HG03575 (cell line): ENCODE results near the gene STK39.
A peak's percentile ranks its signal among the peaks of the same experiment; 100 is the strongest.

ENCODE experiments used
- ATAC-seq: cut with Tn5 transposase; IDR thresholded peaks from one replicate; pipeline ENCODE4 v1.9.1; 2021; ENCODE audit not compliant: unreplicated experiment, insufficient number of reproducible peaks, low FRiP score; ENCODE audit errors: extremely low read depth

STK39 gene

DNA sequence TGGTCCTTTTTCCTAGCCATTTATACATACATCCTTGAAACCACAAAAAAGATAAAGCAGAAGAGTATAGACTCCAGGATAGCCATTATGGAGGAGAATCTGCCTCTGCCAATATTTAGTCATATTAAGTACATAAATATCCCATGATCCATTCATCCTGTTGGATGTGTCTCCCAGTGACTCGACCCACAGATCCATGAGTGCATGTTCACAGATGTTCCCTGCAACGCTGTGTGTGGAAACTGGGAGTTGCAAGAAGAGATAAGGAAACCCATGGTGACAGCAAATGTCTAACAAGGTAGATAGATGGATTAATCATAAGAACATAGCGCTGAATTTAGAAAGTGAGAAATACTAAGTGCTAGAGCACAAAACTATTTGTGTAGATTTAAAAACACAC lies 34.5 kb downstream of the STK39 start:
- ATAC-seq = no peak

DNA sequence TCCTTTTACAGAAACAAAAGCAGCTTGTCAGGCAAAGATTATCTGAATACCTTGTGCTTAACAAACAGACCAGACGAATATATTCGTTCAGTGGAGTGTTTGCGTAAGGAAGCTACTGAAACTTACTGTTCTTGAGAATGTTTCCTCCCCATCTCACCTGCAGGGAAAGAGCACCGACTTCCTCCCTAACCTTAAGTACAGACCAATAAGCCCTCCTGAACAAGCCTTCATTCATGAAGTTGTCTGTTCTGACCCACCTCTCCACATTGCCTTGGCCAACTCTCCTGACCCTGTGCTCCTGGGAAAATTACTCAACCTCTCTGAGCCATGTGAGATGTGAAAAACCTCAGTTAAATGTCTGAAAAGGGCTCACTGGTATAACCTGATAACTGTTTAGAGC lies 35.2 kb downstream of the STK39 start:
- ATAC-seq = no peak

DNA sequence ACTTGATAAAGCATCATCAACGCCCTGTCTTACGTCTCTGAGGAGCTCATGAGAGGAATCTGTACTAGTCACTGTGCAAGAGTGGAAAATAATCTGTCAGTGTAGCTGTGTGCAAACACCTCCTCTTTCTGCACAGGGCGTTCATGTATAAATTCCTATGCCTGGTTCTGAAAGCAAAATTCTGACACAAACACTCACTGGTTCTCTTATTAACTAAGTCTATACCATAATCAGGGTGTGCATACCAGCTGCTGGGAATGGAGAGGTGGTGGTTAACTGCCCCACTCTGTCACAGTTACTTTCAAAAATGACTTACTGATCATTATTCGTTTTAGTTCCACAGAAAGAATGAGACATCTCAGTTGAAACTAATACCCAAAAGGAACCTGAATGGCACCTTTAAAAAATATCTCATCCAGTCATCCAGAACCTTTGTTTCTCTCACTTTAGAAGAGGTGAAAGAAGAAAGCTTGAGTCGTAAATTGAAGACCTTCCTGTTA lies 35.7 kb downstream of the STK39 start:
- ATAC-seq = peak; percentile 39

DNA sequence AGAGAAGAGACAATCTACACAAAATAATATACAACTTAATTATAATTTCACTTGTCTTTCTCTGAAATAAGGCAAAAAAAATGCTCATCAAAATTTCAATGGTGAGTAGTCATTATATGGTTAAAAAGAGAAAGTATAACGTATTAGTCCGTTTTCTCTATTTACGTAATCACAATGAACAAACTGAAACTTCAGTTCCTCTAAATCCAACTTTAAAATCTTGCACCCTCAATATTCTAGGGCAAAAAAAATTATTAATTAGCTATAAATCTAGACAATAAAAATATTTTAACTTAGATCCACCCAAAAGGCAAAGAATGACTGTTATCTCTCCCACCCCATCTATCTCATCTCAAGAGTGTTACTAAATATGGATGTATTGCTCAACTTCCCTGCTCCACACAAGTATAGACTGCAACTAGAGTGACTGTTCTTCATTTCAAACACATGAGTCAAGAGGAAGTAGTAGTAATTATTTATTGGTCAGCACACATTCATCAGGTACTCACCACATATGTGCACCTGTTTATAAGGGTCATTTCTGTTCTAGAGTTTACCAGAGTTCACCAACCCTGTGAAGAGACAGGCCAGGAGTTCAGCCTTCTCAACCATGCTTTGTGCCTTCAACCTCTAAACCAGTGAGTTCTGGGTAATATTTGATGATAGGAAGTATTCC lies 36.4 kb downstream of the STK39 start:
- no peak for ATAC-seq

DNA sequence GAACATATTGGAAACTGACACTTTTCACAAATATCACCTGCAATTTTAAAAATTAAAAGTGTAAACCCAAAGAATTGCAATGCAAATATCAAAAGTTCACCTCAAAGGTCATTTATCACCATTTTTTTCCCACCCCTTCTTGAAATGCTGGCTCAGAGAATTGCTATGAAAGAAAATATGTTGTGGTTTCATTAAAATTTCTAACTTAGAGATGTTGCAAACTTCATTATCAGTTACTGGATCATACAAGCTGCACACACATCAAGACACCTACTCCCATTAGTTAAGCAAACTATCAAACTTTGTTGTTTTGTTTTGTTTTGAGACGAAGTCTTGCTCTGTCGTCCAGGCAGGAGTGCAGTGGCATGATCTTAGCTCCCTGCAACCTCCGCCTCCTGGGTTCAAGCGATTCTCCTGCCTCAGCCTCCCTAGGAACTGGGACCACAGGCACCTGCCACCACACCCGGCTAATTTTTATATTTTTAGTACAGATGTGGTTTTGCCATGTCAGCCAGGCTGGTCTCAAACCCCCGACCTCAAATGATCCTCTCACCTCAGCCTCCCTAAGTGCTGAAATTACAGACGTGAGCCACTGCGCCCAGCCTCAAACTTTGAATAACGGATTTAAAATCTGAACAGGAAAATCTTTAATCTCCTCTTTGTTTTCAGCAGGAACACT lies 37.0 kb downstream of the STK39 start:
- ATAC-seq = no peak

DNA sequence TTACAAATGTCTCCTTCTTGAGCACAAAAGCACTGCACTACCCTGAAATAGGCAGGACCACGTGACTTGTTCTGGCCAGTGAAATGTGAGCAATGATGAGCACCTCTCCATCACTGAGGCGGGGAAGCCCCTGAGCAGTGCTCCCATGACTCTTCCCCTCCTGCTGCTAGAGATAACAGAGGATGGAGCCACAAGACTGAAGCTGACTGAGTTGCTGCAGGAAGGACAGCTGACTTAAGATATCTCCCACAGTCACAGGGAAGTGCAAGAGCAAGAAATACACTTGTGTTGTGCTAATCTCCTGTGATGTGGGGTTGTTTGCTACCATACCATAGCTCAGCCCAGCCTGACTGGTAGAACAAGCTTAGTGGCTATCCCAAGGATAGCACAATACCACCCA lies 38.7 kb downstream of the STK39 start:
- no peak for ATAC-seq

DNA sequence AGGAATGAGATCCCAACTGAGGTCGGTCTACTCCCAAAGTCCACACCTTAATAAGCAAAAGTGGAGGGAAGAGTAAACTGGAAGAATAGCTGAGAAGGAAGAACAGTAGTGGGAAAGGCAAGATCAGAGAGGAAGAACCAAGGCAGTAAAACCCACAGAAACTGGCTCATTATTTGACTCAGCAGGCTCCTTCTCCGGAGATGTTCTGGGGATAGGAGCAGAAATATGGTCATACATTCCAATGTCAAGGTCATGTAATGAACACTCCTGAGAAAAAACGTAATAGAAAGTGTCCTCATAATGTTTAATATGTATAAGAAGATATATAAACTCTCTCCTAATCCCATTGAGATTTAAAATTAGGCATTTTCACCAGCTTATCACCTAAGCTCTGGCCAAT lies 39.5 kb downstream of the STK39 start:
- ATAC-seq = no peak

DNA sequence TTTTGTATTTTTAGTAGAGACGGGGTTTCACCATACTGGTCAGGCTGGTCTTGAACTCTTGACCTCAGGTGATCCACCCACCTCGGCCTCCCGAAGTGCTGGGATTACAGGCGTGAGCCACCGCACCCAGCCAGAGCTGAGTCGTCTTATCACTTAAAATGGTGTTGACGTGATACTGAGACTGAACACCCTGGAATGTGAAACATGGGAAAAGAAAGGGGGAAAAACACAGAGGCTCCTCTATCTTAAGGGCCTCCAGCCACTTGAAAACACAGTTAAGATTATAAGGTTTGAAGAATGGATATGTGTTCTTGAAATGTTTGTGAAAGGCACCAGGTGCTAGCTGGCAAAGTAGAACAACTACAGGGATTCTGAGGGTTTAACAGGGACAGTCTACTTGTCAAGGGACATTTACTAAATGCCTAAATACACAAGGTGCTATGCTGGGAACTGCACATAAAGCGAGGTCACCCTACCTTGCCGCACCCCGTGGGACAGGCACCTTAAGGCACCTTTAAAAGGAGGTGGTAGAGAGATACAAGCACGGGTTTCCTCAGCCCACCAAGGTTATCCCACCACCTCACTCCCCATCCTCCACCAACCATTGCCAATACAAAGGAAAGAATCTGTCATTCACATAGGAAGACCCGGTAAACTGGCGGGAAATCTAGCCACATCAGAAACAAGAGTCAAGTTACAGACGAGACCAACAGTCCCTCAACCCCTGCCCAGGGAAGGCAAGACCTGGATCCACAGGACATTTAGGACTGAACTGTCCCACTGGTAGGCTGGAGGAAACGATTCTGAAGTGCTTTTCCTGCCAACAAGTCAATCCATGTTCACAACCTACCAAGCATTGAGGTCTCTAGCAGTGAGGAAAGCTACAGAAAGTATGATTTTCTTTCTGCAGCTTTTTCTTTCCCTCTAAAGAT lies 43.4 kb downstream of the STK39 start:
- ATAC-seq = no peak

DNA sequence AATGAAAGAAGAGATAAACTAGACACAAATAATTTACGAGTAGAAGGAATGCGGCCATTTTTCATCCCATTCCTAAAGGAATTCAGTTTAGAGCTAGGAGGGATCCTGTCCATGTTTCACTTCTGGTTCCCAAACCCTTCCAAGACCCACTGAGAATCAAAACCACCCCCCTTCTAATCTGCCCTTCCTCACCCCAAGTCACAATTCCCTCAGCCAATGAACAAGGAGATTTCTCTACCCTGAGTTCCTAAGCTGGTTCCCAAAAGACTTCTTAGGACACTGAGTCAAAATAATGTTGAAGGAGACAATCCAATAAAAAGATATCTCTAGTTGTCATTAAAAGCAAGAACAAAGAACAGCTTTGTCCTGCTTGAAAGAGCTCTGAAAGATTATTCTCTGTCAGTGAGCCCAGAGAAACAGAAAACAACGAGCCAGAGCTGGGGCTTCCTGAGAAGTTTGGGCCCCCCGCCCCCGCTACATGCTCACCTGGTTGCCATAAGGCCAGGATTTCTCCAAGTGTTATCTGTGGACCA lies 45.7 kb downstream of the STK39 start:
- no peak for ATAC-seq

DNA sequence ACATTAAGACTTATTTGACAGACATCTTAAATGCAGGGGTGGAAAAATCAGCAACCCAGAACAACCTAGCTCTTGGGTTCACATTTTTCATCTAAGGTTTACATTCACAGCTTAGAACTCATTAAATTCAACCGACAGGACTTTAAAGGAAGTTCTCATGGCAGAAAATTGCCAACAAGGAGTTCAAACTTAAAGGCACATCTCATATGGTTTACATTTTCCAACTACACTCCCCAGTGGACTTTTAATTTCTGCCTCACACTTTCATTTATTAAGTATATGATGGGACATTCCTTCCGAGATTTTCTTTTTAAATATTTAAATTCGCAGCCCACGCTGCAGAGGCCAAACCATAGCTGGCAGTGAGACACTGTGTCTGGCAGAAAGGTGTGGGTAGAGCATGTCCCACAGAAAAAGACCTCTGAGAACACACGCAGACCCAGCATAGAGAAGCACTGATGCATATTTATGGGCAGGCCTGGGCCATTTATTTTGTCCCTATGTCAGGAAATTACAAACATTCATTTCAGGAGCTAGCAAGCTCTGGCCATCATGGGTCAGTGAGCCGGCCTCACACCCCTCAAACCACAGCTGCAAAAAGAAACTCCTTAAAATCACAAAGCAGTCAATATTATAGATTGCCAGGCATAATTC lies 46.3 kb downstream of the STK39 start:
- ATAC-seq = no peak

DNA sequence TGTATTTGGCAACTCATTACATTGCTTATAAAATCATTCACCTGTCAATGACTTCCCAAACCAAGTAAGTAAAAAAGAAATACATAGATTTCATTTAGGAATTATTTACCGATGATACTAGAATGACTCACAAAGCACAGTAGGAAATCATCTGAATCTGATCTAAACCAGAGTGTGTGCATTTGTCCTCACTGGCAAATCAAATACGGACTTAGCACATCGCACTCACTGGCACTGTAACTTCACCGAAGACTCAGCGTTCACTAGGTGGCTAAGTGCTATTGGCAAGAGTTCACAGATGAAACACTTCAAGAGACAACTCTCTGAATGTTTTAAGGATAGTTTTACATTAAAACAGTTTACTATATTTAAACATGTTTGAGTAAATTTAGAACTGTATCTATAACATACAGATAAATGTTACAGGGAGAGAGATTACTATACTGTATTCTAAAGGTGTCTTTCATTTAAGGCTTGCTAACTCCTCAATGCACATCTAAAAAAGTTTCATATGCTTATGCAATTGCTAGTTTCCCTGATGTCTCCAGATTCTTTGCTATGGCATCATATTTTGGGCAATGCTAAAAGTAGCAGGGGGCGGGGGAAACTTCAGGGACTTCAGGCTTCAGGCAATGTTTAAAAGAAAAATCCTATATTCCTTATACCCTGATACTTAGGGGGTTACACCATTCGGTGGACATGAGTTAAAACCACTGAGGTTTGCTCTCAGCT lies 48.8 kb downstream of the STK39 start:
- ATAC-seq = no peak

DNA sequence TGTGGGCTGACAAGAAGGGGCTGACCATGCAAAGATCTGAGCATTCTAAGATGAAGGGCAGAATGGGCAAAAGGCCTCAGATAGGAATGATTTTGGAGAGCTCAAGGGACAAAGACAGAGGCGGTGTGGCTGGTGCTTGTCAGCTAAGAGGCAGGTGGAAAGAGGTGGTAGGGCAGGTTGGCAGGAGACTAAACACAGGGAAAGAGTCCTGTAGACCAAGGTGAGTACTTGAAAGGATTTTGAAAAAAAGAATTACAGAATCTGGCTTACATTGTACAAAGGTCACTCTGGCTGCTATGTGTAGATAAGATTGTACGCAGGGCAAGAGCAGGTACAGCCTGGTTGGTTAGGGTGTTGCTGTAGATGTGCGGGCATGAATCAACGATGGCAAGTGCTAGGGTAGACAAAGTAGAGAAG lies 50.6 kb downstream of the STK39 start:
- no peak for ATAC-seq

DNA sequence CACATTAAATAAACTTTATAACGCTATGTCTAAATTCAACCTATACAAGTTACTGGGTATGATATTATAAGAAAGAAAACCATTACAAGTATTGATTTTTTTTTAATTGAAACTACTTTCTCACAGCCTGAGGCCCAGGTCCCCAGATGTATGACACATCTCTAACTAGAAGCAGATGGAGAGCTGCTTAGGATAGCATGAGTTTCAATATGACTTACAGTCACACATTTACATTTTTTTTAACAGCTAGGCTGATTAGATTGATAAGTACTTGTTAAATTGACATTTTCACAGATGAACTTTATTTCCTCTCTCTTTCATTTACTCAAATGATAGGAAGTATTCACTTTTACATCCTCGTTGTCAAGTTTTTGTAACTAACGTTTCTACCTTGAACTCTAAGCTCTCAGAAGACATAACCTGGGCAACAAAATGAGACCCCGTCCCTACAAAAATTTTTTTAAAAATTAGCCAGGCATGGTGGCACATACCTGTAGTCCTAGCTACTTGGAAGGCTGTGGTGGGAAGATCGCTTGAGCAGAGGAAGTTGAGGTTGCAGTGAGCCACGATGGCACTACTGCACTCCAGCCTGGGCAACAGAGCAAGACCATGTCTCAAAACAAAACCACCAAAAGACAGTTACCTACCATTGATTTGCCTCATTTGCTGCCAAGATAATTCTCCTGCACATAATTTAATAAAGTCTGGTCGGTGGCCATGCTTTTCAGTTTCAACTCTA lies 52.4 kb downstream of the STK39 start:
- ATAC-seq = peak; percentile 96

DNA sequence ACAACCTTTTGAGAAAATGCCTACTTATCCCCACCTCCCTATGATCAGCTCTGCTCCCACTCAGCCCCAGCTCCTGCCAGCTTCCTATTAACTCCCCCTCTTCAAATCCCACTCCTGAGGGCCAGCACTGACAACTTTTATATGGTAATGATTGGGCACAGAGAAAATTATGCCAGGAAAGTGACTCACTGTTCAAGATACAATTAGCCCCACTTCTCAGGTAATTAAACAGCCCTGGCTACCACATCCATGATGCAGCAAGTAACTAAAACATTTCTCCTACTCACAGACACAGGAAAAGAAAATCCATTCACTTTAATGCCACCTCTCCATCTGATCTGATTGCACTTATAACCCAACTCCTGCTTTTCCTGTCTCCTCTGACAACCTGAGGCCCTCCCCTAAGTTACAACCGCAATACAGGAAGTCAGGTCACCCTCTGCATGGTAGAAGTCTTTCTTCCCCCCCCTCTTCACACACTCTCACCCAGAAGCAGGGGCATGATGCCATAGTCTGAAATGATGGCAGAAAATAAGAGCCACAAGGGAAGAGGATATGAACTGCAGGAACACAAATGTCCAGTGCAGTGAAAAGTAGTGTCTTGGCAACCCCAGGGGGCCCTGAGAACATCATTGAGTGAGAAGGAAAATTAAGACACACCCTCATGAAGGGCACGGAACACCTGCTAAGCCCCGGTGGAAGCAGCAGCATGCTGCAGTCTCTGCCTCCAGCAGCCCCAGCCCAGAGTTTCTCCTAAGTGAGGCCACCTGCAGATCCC lies 54.4 kb downstream of the STK39 start:
- ATAC-seq = no peak

DNA sequence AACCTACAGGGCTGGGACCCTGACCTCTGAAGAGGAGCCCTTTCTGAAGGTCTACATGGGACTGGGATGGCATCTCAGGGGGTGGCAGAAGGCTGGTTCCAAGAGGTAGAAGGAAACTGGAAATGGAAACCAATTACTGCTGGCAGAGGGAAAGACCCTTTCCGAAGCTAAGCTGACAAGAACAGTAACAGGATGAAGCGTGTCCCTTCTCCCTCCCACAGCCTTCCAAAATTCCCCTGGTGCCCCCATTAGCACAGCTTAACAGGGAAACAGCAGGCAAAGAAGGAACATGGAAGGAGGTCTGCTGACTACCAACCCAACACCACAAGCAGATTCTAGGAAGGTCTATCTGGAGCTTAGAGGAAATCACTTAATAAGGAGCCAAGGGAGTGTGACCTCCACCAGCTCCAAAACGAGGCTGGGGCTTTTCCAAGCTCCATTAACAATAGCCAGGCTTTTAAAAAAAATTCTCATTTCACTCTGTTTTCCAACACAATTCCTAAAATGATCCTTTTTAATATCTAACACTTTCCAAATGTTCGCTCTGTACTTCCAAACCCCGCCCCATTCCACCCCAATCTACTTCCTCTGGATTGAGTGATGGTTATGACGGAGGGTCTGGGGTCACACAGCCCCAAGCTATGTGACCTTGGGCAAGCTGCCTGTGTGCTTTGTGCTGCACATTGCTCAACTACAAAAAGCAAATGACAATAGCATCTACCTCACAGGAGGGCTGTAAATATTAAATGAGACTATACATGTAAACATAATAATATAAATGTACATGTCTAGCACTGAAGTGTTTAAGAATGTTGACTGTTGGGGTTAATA lies 55.2 kb downstream of the STK39 start:
- ATAC-seq = no peak

DNA sequence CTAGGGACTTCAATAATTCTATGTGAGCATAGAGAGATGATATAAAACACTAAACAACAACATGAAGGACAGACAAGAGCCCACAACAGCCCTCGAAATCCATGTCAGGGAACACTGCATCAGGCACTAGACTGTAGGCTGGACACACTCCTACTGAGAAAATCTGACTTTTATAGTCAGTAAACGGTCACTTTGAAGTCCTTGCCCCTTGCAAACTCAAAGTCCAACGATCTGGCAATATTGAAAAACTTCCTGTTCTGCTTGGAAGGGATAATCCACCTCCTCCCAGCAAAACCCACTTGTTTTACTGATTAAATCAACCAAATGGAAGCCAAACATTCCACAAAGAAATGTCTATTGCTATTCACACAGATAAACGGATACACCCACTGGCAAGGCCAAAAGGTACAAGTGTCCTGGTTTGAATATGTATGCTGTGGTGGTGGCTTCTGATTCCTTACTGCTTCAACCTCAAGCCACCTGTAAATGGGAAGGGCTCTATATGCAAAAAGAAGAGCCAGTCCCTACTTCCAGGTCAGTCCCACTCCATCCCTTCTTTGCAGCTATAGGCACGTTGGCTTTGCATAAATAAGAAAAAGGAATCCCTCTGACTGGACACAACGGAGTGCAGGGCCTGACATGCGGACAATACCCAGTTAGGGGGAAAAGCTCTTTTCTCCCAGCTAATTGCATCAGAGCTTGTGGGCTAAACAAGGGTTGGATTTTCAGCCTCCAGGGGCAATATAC lies 56.6 kb downstream of the STK39 start:
- no peak for ATAC-seq
